ENCODE results near the gene TNNI2.

DNA sequence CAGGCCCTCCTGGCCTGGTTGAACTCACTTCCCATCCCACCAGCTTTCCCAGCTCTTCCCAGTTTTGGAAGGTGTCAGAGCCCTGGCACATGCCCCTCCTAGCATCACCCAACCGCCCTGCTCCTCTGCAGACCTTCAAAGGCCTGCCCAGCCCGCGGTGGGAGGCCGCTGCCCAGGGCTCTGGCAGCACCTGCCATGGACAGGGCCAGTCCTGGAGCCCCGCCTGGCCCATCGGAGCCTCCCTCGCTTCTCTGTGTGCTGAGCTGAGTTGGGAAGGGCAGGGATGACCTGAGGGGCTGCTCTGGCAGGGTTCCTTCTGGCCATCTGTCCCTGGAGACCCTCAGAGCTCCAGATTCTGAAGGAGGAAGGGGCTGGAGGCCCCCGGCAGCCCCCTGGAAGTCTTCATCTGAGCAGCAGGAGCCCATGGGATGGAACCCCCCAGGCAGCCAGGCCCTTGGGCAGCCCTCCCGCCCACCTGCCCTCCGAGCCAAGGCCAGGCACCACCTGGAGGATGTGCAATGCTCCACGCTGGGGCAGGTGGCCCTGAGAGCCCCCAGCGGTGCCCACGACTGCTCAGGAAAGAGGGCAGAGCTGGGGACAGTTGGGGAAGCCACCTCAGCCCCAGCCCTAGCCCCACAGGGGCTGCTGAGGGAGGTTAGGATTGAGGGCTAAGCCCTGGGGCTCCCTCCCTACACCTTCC is 17.7 kb downstream of the TNNI2 start:
- TF ChIP-seq EZH2 (IDR thresholded peaks at IDR 0.05; ENCODE audit: borderline replicate concordance, low read depth, low read length, severe bottlenecking) (no peak), POLR2AphosphoS5 (IDR thresholded peaks at IDR 0.05; ENCODE audit: insufficient read depth, low read depth, low read length) (no peak), POLR2A (IDR thresholded peaks at IDR 0.05; ENCODE audit: low read depth, low read length) (no peak), MAX (IDR thresholded peaks at IDR 0.05; ENCODE audit: insufficient read depth, insufficient read length) (no peak), JUN (IDR thresholded peaks at IDR 0.05; ENCODE audit: borderline replicate concordance, insufficient read depth, insufficient read length, low read depth) (no peak), FOS (IDR thresholded peaks at IDR 0.05; ENCODE audit: borderline replicate concordance, insufficient read depth, low read length) (no peak), MYC (IDR thresholded peaks at IDR 0.05; ENCODE audit: low read depth, low read length) (no peak), GATA2 (IDR thresholded peaks at IDR 0.05; ENCODE audit: insufficient read depth, insufficient read length, low read depth, low read length) (no peak)
- TF ChIP-seq, protein P1, sequence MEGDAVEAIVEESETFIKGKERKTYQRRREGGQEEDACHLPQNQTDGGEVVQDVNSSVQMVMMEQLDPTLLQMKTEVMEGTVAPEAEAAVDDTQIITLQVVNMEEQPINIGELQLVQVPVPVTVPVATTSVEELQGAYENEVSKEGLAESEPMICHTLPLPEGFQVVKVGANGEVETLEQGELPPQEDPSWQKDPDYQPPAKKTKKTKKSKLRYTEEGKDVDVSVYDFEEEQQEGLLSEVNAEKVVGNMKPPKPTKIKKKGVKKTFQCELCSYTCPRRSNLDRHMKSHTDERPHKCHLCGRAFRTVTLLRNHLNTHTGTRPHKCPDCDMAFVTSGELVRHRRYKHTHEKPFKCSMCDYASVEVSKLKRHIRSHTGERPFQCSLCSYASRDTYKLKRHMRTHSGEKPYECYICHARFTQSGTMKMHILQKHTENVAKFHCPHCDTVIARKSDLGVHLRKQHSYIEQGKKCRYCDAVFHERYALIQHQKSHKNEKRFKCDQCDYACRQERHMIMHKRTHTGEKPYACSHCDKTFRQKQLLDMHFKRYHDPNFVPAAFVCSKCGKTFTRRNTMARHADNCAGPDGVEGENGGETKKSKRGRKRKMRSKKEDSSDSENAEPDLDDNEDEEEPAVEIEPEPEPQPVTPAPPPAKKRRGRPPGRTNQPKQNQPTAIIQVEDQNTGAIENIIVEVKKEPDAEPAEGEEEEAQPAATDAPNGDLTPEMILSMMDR (IDR thresholded peaks at IDR 0.05; ENCODE audit: extremely low read depth in 1 of 2, insufficient read depth in 1 of 2, low read depth in 1 of 2, low read length in 2 of 2), result no peak
